ENCODE data around the gene VWA5B1.

Gene VWA5B1

GRCh38 chr1:20373286-20373685 is 82.6 kb downstream of the VWA5B1 start:
- Histone ChIP-seq H3K27me3 (ENCODE audit: insufficient read depth, low read length) (peaks cover 98% of the 10 kb centered on the region), H3K4me1 (ENCODE audit: insufficient read depth, low read length) (no peaks in the 10 kb centered on the region)

DNA sequence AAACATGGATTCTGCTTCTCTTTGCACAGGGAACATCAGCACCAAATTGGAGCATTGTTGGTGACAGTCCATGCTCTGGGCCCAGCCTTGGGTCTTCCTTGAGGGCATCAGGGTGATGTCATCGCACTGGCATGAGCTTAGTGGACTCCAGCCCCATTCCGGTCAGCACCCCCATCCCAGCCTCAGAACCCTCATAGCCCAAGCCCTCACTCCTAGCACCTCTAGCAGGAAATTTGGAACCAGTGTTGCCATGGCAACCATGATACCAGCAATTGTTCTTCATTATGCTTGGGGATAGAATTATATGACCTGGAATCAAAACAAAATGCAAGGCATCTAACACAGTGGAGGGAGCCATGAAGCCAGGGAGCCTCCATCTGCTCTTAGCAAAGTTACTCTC is 83.1 kb downstream of the VWA5B1 start:
- Histone ChIP-seq H3K27me3 (ENCODE audit: insufficient read depth, low read length) (peaks cover 98% of the 10 kb centered on the region), H3K36me3 (ENCODE audit: insufficient read depth, low read depth, low read length) (no peaks in the 10 kb centered on the region), H3K27ac (ENCODE audit: low read length) (no peak overlapping the region), H3K4me3 (ENCODE audit: low read length) (no peak overlapping the region), H3K4me1 (ENCODE audit: insufficient read depth, low read length) (no peaks in the 10 kb centered on the region), H3K9me3 (ENCODE audit: insufficient read depth, low read depth, low read length) (no peaks in the 10 kb centered on the region), H3K9ac (ENCODE audit: low read depth, low read length) (no peak overlapping the region)

More at GRCh38 chr1:20373286-20373685, 82.6 kb downstream of the VWA5B1 start:
- no peak overlapping the region for H3K9ac ChIP-seq (ENCODE audit: low read depth, low read length)
- H3K4me3 ChIP-seq (ENCODE audit: low read length) = no peak overlapping the region
- H3K27ac ChIP-seq (ENCODE audit: low read length) = no peak overlapping the region
- no peaks in the 10 kb centered on the region for H3K9me3 ChIP-seq (ENCODE audit: insufficient read depth, low read depth, low read length)
- no peaks in the 10 kb centered on the region for H3K36me3 ChIP-seq (ENCODE audit: insufficient read depth, low read depth, low read length)

DNA sequence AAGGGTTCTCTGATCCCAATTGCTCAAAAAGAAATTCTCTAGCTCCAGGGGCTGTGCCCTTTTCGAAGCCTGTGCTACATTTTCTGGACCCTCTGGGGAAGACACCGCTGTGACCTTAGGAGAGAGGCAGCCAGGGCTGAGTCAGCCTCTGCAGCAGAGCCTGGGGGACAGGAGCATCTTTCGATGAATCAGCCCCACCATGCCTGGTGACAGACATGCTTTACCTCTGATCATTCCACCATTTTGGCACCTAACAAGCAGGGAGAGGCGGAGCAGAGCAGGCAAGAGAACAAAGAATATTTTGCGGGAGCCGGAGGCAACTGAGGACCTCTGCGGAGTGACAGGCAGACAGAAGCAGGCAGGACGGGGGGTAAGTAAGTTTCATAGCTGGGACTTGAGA is 84.9 kb downstream of the VWA5B1 start:
- Histone ChIP-seq H3K9ac (ENCODE audit: low read depth, low read length) (no peak overlapping the region), H3K4me1 (ENCODE audit: insufficient read depth, low read length) (no peaks in the 10 kb centered on the region), H3K36me3 (ENCODE audit: insufficient read depth, low read depth, low read length) (no peaks in the 10 kb centered on the region), H3K27ac (ENCODE audit: low read length) (no peak overlapping the region), H3K27me3 (ENCODE audit: insufficient read depth, low read length) (peaks cover 96% of the 10 kb centered on the region), H3K4me3 (ENCODE audit: low read length) (no peak overlapping the region), H3K9me3 (ENCODE audit: insufficient read depth, low read depth, low read length) (no peaks in the 10 kb centered on the region)

- Histone ChIP-seq H3K27ac (ENCODE audit: low read length) (no peak overlapping the region), H3K4me1 (ENCODE audit: insufficient read depth, low read length) (no peaks in the 10 kb centered on the region), H3K9ac (ENCODE audit: low read depth, low read length) (no peak overlapping the region), H3K36me3 (ENCODE audit: insufficient read depth, low read depth, low read length) (no peaks in the 10 kb centered on the region), H3K9me3 (ENCODE audit: insufficient read depth, low read depth, low read length) (no peaks in the 10 kb centered on the region), H3K4me3 (ENCODE audit: low read length) (no peak overlapping the region), H3K27me3 (ENCODE audit: insufficient read depth, low read length) (peaks cover 93% of the 10 kb centered on the region)
These were observed 85.5 kb downstream of the VWA5B1 start for GRCh38 chr1:20376171-20376570.

DNA sequence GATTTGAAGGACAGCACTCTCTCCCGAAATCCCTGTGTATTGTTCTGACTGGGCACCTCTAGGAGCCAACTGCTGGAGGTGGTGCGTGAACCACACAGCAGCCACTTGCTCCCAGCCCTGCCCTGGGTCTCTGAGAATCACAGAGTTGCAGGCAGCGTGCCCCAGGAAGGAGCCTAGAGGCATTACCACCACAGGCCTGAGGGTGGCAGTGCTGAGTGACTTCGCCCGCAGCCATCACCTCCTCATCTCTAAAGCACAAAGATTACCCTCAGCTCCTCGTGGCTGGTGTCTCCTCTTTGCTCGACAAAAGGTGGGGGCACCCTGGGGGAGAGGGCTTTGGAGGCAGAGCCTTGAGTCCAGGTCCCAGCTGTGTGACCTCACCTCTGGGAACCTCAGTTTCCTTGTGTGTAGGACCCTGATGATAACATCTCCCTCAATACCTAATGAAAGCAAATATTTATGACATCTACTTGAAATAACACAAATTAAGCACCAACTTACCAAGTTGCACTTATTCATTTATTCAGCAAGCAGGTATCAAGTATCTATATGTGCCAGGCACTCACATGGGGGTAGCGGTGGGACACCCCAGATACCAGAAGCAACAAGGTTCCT is 86.3 kb downstream of the VWA5B1 start:
- H3K9me3 ChIP-seq (ENCODE audit: insufficient read depth, low read depth, low read length) = no peaks in the 10 kb centered on the region
- no peak overlapping the region for H3K9ac ChIP-seq (ENCODE audit: low read depth, low read length)
- no peak overlapping the region for H3K4me3 ChIP-seq (ENCODE audit: low read length)
- peaks cover 85% of the 10 kb centered on the region for H3K27me3 ChIP-seq (ENCODE audit: insufficient read depth, low read length)
- H3K36me3 ChIP-seq (ENCODE audit: insufficient read depth, low read depth, low read length) = no peaks in the 10 kb centered on the region
- no peak overlapping the region for H3K27ac ChIP-seq (ENCODE audit: low read length)
- no peaks in the 10 kb centered on the region for H3K4me1 ChIP-seq (ENCODE audit: insufficient read depth, low read length)

DNA sequence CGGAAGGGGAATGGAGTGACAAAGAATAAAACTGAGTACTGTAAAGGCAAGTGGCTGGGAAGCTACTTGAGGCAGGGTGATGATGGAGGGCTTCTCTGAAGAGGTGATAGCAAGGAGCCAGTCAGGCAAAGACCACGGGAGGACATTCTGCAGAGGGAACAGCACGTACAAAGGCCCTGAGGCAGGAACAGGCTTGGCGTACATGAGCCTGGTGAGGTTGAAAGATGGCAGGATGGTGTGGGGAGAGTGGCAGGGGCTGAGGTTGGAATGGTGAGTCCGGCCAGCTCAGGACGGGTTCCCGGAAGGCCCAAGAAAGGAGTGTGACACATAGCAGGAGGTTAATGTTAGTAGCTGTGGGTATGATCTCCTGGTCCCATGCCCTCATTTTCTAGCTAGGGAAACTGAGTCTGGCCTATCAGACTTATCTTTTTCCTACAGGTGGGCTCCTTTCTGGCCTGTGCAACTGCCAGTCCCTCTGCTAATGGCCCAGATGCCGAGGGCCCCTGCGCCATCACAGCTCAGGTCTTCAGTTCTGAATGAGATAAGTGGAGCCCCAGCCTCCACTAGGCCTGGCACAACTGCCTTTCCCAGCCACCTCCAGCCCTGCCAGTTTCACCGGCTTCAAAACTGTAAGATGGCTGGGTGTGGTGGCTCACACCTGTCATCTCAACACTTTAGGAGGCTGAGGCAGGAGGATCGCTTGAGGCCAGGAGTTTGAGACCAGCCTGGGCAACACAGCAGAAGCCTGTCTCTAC is 87.0 kb downstream of the VWA5B1 start:
- Histone ChIP-seq H3K9ac (ENCODE audit: low read depth, low read length) (no peak overlapping the region), H3K4me3 (ENCODE audit: low read length) (no peak overlapping the region), H3K27ac (ENCODE audit: low read length) (no peak overlapping the region), H3K27me3 (ENCODE audit: insufficient read depth, low read length) (peaks cover 78% of the 10 kb centered on the region), H3K9me3 (ENCODE audit: insufficient read depth, low read depth, low read length) (no peaks in the 10 kb centered on the region), H3K4me1 (ENCODE audit: insufficient read depth, low read length) (no peaks in the 10 kb centered on the region), H3K36me3 (ENCODE audit: insufficient read depth, low read depth, low read length) (no peaks in the 10 kb centered on the region)

GRCh38 chr1:20379075-20379474 is 88.4 kb downstream of the VWA5B1 start:
- Histone ChIP-seq H3K4me1 (ENCODE audit: insufficient read depth, low read length) (no peaks in the 10 kb centered on the region), H3K9ac (ENCODE audit: low read depth, low read length) (no peak overlapping the region), H3K36me3 (ENCODE audit: insufficient read depth, low read depth, low read length) (no peaks in the 10 kb centered on the region), H3K27me3 (ENCODE audit: insufficient read depth, low read length) (peaks cover 73% of the 10 kb centered on the region), H3K4me3 (ENCODE audit: low read length) (no peak overlapping the region), H3K9me3 (ENCODE audit: insufficient read depth, low read depth, low read length) (no peaks in the 10 kb centered on the region), H3K27ac (ENCODE audit: low read length) (no peak overlapping the region)

- H3K9ac ChIP-seq (ENCODE audit: low read depth, low read length) = no peak overlapping the region
- no peaks in the 10 kb centered on the region for H3K4me1 ChIP-seq (ENCODE audit: insufficient read depth, low read length)
- no peaks in the 10 kb centered on the region for H3K9me3 ChIP-seq (ENCODE audit: insufficient read depth, low read depth, low read length)
- H3K27ac ChIP-seq (ENCODE audit: low read length) = no peak overlapping the region
- H3K4me3 ChIP-seq (ENCODE audit: low read length) = no peak overlapping the region
- H3K36me3 ChIP-seq (ENCODE audit: insufficient read depth, low read depth, low read length) = no peaks in the 10 kb centered on the region
- peaks cover 73% of the 10 kb centered on the region for H3K27me3 ChIP-seq (ENCODE audit: insufficient read depth, low read length)
These were observed 89.5 kb downstream of the VWA5B1 start for GRCh38 chr1:20380175-20380574.

DNA sequence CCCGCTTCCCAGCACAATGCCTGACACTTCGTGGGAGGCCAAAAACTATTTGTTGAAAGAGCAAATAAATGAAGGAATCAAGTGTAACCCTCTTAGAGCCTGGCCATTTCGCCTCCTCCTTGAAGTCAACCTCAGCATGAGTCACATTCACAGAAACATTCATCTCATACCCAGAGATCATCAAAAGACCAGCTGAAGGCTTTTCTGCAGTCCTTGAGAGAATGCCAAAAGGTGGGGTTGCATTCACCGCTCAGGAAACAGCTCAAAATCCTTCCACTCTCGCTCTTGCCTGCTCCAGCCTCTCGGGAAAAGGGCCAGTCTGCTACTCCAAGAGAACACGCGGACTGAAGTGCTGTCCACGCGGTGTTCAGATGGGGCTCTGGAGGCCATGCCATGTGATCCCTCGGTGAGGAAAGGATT is 90.0 kb downstream of the VWA5B1 start:
- H3K9ac ChIP-seq (ENCODE audit: low read depth, low read length) = no peak overlapping the region
- no peaks in the 10 kb centered on the region for H3K9me3 ChIP-seq (ENCODE audit: insufficient read depth, low read depth, low read length)
- no peak overlapping the region for H3K27ac ChIP-seq (ENCODE audit: low read length)
- H3K36me3 ChIP-seq (ENCODE audit: insufficient read depth, low read depth, low read length) = no peaks in the 10 kb centered on the region
- H3K4me3 ChIP-seq (ENCODE audit: low read length) = no peak overlapping the region
- H3K4me1 ChIP-seq (ENCODE audit: insufficient read depth, low read length) = peaks cover 3% of the 10 kb centered on the region; the same call in 1 of the 2 replicates
- H3K27me3 ChIP-seq (ENCODE audit: insufficient read depth, low read length) = peaks cover 73% of the 10 kb centered on the region

DNA sequence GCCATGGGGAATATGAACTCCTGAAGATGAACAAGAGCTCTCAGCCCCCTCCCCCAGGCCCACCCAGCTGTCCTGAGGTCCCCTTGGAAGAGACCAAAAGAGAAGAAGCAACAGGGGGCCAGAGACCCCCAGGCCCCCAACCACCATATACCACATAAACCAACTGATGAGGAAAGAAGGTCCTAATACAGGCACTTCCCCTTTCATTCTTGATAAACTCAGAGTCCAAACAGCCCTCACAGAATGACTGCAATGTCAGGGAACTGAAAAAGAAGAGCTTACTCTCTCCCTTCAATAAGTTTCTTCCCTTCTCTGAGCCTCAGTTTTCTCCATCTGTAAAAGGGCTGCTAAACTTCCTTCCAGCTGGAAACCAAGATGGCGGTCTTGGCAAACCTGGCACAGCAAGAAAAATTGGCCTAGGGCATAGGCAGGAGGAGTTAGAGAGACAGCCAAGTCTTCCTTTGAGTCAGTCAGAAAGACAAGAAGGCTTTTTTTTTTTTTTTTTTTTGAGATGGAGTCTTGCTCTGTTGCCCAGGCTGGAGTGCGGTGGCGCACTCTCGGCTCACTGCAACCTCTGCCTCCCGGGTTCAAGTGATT is 90.5 kb downstream of the VWA5B1 start:
- Histone ChIP-seq H3K4me1 (ENCODE audit: insufficient read depth, low read length) (peaks cover 9% of the 10 kb centered on the region; the same call in 1 of the 2 replicates), H3K4me3 (ENCODE audit: low read length) (no peak overlapping the region), H3K9me3 (ENCODE audit: insufficient read depth, low read depth, low read length) (no peaks in the 10 kb centered on the region), H3K27ac (ENCODE audit: low read length) (no peak overlapping the region), H3K27me3 (ENCODE audit: insufficient read depth, low read length) (peaks cover 72% of the 10 kb centered on the region), H3K36me3 (ENCODE audit: insufficient read depth, low read depth, low read length) (no peaks in the 10 kb centered on the region), H3K9ac (ENCODE audit: low read depth, low read length) (no peak overlapping the region)

GRCh38 chr1:20381961-20382360 is 91.3 kb downstream of the VWA5B1 start:
- Histone ChIP-seq H3K9ac (ENCODE audit: low read depth, low read length) (no peak overlapping the region), H3K9me3 (ENCODE audit: insufficient read depth, low read depth, low read length) (no peaks in the 10 kb centered on the region), H3K4me1 (ENCODE audit: insufficient read depth, low read length) (peaks cover 14% of the 10 kb centered on the region; the same call in 1 of the 2 replicates), H3K4me3 (ENCODE audit: low read length) (no peak overlapping the region), H3K27ac (ENCODE audit: low read length) (no peak overlapping the region), H3K27me3 (ENCODE audit: insufficient read depth, low read length) (peaks cover 72% of the 10 kb centered on the region), H3K36me3 (ENCODE audit: insufficient read depth, low read depth, low read length) (no peaks in the 10 kb centered on the region)

- Histone ChIP-seq H3K9me3 (ENCODE audit: insufficient read depth, low read depth, low read length) (no peaks in the 10 kb centered on the region), H3K4me1 (ENCODE audit: insufficient read depth, low read length) (peaks cover 14% of the 10 kb centered on the region; the same call in 1 of the 2 replicates), H3K36me3 (ENCODE audit: insufficient read depth, low read depth, low read length) (no peaks in the 10 kb centered on the region), H3K27ac (ENCODE audit: low read length) (no peak overlapping the region), H3K27me3 (ENCODE audit: insufficient read depth, low read length) (peaks cover 67% of the 10 kb centered on the region), H3K4me3 (ENCODE audit: low read length) (no peak overlapping the region), H3K9ac (ENCODE audit: low read depth, low read length) (no peak overlapping the region)
These were observed 92.0 kb downstream of the VWA5B1 start for GRCh38 chr1:20382711-20383110.
